Measurements from ENCODE around the gene PRKCA. TPM values are rescaled to one million over a fixed set of nuclear protein-coding genes. Genes with fewer than 3 reads are reported as not detected.

Gene PRKCA
- polyA plus RNA-seq, 2 of the 4 experiments (the other 2 are of a cell fraction) = 28.8 to 65.0 TPM

GRCh38 chr17:66353937-66354401, 51.6 kb downstream of the PRKCA start:
- ATAC-seq (no peak; a peak in 1 of 6 replicates), FAIRE-seq (no peak), DNase-seq (ENCODE audit: low read depth in 1 of 2, low spot score in 1 of 2) (no peak)
- H3K4me1 ChIP-seq = peaks cover 80% of the 10 kb centered on the region
- H3K27ac ChIP-seq = 0 out of 6 replicates have a peak overlapping the region, but pooled peaks of 1 of the 2 experiments have one; percentile 5
- WGBS (ENCODE audit: missing lambda C conversion rate) = 89% methylated on average over 6 of the region's 6 CpGs
- TF ChIP-seq EHF (CRISPR knock-in tag; IDR thresholded peaks at IDR 0.05) (no peak), FOSB (CRISPR knock-in tag; IDR thresholded peaks at IDR 0.05) (no peak), RNF2 (IDR thresholded peaks at IDR 0.05; ENCODE audit: borderline replicate concordance, low read depth) (no peak), TP53 (CRISPR knock-in tag; IDR thresholded peaks at IDR 0.05) (no peak), POLR2A (IDR thresholded peaks at IDR 0.05; ENCODE audit: low read length) (no peak), FOXS1 (CRISPR knock-in tag; IDR thresholded peaks at IDR 0.05) (no peak), CTCF (IDR thresholded peaks at IDR 0.05) (no peak), HOXA7 (CRISPR knock-in tag; IDR thresholded peaks at IDR 0.05) (no peak), RFX5 (IDR thresholded peaks at IDR 0.05) (no peak), RAD21 (conservative IDR thresholded peaks at IDR 0.05 in 1 of 2, IDR thresholded peaks at IDR 0.05 in 1 of 2) (no peak), EHMT2 (IDR thresholded peaks at IDR 0.05; ENCODE audit: low read depth) (no peak), SREBF2 (IDR thresholded peaks at IDR 0.05) (no peak), PBX3 (IDR thresholded peaks at IDR 0.05) (no peak), HES2 (IDR thresholded peaks at IDR 0.05) (no peak), PHF8 (IDR thresholded peaks at IDR 0.05; ENCODE audit: borderline replicate concordance, low read depth) (no peak)
- no peak overlapping the region for H3K4me3 ChIP-seq
- ChIA-PET CTCF (interaction anchor here (2.8 kb wide), 1 partner anchor 99 kb away, joined by 7 read pairs; no protein-coding TSS in a partner anchor), POLR2A (no interaction called here)
- H3K9me3 ChIP-seq = no peaks in the 10 kb centered on the region
- peak overlapping the region; percentile 4; the same call in 1 of the 3 replicates for H3K4me2 ChIP-seq

DNA sequence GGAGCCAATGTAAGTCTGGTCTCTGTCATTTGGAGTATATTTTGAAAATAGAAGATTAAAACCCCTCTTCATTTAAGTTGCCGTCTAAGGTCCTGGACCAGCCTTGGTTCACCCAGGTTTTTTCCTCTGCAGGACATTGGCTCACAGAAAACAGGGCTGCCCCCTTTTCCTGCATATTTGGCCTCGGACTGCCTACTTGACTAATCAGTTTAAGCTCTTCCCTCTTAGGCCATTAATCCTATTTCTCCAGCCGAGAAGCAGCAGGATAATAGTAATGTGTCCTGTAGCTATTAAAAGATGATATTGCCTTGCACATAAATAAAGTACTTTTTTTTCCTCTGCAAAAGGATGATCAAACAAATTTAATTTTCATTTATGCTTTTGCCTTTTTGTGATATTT, 52.1 kb downstream of the PRKCA start:
- no peaks in the 10 kb centered on the region for H3K9me3 ChIP-seq
- H3K27ac ChIP-seq = no peak overlapping the region
- CTCF ChIA-PET = interaction anchor here (2.8 kb wide), 1 partner anchor 99 kb away, joined by 7 read pairs; no protein-coding TSS in a partner anchor
- peak overlapping the region; percentile 4; the same call in 1 of the 3 replicates for H3K4me2 ChIP-seq
- WGBS (ENCODE audit: missing lambda C conversion rate) = 86% methylated on average over 3 of the region's 3 CpGs
- DNase-seq (ENCODE audit: low read depth in 1 of 2, low spot score in 1 of 2) (no peak), FAIRE-seq (no peak), ATAC-seq (no peak)
- TF ChIP-seq, protein P1, sequence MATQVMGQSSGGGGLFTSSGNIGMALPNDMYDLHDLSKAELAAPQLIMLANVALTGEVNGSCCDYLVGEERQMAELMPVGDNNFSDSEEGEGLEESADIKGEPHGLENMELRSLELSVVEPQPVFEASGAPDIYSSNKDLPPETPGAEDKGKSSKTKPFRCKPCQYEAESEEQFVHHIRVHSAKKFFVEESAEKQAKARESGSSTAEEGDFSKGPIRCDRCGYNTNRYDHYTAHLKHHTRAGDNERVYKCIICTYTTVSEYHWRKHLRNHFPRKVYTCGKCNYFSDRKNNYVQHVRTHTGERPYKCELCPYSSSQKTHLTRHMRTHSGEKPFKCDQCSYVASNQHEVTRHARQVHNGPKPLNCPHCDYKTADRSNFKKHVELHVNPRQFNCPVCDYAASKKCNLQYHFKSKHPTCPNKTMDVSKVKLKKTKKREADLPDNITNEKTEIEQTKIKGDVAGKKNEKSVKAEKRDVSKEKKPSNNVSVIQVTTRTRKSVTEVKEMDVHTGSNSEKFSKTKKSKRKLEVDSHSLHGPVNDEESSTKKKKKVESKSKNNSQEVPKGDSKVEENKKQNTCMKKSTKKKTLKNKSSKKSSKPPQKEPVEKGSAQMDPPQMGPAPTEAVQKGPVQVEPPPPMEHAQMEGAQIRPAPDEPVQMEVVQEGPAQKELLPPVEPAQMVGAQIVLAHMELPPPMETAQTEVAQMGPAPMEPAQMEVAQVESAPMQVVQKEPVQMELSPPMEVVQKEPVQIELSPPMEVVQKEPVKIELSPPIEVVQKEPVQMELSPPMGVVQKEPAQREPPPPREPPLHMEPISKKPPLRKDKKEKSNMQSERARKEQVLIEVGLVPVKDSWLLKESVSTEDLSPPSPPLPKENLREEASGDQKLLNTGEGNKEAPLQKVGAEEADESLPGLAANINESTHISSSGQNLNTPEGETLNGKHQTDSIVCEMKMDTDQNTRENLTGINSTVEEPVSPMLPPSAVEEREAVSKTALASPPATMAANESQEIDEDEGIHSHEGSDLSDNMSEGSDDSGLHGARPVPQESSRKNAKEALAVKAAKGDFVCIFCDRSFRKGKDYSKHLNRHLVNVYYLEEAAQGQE (IDR thresholded peaks at IDR 0.05) = no peak
- TF ChIP-seq CHD4 (IDR thresholded peaks at IDR 0.05; ENCODE audit: borderline replicate concordance) = no peak
- no peak for TF ChIP-seq HOXA7 (CRISPR knock-in tag; IDR thresholded peaks at IDR 0.05)
- no peak for TF ChIP-seq KDM5A (IDR thresholded peaks at IDR 0.05)
- no peak for TF ChIP-seq SMC3 (IDR thresholded peaks at IDR 0.05)
- TF ChIP-seq HOXB5 (CRISPR knock-in tag; IDR thresholded peaks at IDR 0.05) = no peak
- no peak for TF ChIP-seq FOXS1 (CRISPR knock-in tag; IDR thresholded peaks at IDR 0.05)
- no peak overlapping the region for H3K4me3 ChIP-seq
- POLR2A ChIA-PET = no interaction called here
- peaks cover 80% of the 10 kb centered on the region for H3K4me1 ChIP-seq
